Measurements from ENCODE around the gene MSX1.

MSX1 gene

DNA sequence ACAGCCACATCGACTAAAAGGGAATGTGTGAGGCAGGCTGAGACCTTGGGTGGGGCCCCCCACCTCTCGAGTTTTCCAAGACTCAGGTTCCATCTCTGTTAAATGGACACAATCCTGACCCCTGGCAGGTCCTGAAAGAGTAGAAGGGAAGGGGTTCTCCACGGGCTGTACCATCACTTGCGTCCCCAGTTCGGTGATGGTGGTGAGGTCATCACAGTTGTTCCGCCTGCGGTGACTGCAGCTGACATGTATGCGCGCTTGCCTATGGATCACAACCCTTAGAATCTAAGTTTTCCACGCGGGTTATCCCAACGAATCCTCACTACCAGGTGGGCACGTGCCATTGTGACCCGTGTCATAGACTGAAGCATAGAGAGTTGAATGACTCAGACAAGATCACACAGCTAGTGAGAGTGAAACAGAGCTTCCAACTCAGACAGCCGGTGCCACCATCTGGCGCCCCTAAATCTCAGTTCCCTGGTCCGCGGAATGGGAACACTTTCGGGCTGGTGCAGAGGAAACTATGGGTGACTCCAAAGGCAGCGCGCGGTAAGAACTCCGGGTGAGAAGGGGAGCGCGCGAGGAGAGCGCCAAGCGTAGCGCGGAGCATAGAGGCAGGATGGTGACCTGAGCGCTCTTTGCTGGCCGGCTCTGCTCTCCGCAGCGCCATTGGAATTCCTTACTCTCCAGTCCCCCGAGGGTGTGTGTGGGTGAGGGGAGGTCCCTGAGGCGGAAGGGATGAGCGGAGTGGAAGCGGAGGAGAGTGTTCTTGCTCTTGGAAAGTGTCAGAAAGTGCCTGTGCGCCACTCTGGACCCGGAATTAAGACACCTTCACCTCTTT, 10.5 kb downstream of the MSX1 start:
- no peak for DNase-seq (ENCODE audit: low read depth)

DNA sequence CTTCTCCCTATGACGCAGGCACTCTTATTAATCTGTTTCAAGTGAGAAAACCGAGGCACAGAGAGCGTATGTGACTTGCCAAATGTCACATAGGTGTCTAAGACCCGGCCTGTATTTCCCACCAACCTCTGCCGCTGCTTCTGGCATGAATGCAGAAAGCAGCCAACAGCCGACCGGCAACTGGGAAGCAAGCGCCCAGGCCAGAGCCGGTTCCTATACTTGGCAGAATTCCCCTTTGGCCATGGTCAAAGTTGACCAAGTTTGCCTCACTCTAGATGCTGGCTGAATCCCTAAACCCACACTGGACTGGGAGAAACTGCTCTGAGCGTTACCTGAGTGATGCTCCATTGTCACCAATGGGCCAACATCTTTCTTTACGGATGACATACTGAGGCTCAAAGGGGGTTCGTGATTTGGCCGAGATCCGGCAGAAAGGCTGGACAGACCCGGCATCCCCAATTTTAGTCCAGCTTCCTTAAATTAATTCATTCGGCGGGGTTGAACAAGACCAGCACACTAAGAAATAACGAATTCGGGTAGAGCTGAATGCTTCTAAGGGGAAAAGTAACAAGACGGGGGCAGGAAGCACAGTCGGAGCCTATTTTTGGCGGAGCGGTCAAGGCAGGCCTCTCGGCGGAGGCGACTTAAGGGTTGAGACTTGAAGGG, 11.2 kb downstream of the MSX1 start:
- DNase-seq (ENCODE audit: low read depth) = no peak

DNA sequence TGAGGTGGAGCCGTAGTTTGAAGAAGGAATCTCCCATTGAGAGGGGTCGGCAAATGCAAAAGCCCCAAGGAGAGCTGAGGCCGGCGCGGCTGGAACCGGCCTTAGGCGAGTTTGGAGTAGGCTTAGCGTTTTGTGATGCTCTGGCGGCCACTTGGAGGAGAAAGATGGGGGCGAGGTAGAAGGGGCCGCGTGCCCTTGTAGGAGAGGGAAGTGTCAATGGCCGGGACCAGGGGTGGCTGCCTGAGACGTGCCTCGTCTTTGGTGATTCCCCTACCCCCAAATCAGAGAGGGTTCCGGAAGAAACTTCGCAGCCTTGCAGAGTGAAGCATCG, 11.7 kb downstream of the MSX1 start:
- no peak for DNase-seq (ENCODE audit: low read depth)

DNA sequence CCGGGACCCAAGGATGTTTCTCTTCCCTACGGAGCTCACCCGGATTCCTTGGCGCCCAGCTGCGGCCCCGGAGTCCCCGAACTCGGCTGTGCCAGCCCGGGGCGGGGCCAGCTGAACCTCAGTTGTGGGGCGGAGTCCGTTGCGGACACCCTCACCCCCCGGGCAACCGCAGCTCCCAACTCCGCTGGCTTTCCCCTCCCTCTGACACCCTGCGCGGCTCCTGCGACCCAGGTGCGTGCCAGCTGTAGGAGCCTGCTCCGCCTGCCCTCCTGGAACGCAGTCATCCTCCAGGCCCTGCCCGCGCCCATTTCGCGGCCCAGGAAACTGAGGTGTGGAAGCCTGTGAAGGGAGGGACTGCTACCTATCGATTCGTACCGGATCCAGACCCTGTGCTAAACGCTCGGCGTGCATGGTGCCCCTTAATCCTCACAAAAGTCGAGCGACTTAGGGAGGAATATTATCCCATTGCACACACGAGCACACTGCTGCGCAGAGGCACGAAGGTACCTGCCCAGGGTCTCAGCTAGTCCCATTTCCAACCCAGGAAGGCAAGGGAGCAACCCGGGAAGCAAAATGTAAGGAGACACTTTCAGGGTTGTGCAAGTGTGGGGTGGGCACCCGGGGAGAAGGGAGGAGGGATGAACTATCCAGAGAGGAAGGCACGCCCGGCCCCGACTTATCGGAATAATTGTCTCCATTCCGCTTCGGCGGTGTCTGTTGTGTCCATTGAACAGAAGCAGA, 12.3 kb downstream of the MSX1 start:
- DNase-seq (ENCODE audit: low read depth) = no peak

DNA sequence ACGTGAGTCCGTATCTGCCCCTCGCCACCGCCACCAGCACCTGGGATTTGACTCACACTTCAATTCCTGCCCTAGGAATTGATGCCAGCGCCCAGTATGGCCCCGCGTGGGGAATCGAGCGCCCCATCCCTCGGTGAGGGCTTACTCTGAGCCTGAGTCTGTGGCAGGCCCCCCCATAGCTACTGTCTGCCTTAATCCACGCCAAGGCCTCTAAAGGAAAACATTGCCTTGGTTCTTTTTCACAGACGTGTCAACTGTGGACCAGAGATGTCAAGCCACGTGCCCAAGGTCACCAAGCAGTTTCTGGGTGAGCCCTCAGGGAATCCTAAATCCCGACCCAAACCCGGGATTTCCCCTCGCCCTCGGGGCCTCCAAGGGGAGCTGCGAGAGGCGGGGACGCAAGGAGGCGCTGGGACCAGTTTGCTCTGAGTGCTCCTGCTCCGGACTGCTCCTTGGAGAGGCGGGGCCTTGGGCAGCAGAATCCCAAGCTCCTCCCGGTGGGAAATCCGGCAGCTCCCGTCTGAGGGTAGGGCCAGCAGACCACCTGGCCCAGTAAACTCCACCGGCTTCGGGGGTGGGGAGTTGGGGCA, 12.9 kb downstream of the MSX1 start:
- DNase-seq (ENCODE audit: low read depth) = no peak

DNA sequence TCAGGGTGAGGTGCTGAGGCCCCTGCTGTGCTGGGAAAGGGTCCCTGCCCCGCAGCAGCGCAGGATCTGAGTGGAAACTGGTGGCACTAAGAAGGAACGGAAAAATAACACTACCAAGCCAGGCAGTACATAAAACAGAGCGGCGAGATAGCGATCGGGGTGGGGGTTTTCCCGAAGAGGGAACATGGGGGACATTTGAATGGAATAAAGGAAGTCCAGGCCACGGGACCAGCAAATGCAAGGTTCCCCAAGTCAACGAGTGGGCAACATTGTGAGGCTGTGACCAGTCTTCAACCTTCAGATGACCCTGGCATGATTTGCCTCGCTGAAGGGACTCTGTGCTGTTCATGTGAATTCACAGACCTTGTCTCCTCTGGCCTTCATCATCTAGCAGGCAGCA, 13.7 kb downstream of the MSX1 start:
- no peak for DNase-seq (ENCODE audit: low read depth)

DNA sequence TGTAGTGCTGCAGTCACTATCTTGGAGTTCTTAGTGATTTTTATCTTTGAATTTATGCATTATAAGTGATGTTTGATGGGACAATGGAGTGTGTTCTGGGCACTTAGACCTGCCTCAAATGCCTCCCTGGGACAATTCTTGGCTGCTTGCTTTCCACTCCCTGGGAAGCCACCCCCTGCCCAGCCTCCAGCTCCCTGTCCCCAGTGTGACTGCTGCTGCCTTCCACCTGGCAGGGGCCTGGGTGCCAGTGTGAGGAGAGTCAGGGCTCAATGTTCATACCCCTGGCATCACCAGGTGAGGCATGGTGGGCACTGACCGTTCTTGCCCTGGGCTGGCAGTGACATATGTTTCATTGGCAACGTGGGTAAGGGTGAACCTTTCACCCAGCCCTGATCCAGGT, 14.8 kb downstream of the MSX1 start:
- no peak for DNase-seq (ENCODE audit: low read depth)

DNA sequence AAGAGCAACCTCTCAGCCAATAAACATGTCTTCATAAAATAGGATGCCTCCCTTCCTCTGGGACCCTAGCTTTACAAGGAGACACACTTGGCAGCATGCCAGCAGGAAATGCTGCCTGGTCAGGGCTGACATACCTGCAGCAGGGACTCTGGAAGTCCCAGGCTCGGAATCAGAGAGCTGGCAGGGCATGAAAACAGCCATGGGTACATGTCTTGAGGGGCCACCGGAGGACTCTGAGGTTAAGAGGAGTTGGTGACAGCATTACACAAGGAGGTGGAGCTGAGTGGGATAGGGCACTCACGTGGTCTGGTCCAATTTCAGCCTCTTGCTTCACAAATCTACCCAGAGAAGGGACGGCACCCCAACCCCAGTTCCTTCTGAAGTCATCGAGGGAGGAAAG, 15.7 kb downstream of the MSX1 start:
- DNase-seq (ENCODE audit: low read depth) = no peak

DNA sequence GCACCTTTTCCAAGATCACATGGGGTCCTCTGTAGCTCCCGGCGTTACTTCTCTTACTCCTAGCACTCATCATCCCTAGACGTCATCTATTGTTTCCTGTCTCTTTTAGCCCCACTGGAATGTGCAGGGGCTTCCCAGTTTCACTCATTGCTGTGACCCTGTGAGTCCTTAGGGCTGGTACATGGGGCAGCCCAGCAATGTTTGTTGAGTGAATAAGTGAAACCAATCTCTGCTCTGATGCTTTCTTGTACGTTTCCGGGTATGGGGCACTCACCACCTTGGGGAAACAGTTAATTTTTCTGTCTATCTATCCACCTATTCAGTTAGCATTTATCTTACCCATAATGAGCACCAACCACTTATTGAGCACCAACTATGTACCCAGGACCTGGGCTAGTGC, 16.1 kb downstream of the MSX1 start:
- no peak for DNase-seq (ENCODE audit: low read depth)

DNA sequence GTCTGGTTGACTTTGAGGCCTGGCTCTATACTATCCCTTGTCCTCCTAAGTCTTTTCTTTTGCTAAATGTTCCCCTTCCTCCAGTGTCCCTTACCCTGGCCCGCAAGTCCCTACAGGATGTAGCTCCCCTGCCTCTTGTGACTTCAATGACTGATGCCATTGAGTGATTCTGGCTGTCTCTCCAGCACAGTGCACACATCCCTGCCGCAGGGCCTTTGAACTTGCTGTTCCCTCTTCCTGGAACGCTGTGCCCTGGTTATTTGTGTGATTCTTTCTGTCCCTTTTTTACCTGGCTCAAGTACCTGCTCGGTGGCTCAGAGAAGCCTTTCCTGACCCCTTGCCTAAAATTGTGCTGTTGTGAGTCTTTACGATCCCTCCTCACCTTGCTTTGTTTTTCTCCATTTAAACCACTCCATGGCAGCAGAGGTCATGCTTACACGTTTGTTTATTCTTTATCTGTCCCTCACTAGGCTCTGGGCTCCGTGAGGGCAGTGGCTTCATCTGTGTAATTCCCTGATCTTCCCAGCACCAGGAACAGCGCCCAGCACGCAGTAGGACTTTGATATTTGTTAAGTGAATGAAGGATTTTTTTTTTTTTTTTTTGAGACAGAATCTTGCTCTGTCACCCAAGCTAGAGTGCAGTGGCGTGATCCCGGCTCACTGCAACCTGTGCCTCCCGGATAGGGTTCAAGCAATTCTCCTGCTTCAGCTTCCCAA, 17.6 kb downstream of the MSX1 start:
- no peak for DNase-seq (ENCODE audit: low read depth)

DNA sequence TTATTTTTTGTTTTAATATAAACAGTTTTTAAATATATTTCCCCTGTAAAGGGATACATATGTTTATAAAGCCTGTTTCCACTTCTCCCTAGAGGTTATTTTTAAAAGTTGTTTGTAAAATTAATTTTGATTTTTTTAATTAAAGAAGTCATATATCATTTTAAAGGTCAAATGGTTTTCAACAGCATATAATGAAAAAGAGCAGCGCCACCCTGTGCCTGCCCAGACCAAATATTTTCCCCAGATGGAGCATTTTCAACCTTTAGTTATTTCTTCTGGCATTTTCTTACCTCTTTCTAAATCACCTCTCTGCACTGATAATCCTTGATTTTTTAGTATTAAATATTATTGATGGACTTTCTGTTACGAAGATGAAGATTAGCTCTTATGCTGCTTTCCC, 21.0 kb downstream of the MSX1 start:
- no peak for DNase-seq (ENCODE audit: low read depth)

DNA sequence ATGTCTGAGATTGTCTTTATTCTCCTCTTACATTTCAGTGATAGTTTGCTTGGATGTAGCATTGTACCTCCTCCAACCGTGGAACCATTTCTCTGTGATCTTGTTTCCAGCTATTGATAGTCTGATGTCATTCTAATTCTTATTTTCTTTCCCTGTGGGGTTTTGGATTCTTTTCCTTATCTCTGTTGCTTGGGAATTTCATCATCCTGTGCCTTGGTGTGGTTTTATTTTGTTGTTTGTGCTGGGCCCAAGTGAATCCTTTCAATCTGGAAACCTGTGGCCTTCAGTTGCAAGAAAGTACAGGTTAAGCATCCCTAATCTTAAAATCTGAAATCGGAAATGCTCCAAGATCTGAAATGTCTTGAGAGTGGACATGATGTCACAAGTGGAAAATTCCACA, 22.0 kb downstream of the MSX1 start:
- no peak for DNase-seq (ENCODE audit: low read depth)

DNA sequence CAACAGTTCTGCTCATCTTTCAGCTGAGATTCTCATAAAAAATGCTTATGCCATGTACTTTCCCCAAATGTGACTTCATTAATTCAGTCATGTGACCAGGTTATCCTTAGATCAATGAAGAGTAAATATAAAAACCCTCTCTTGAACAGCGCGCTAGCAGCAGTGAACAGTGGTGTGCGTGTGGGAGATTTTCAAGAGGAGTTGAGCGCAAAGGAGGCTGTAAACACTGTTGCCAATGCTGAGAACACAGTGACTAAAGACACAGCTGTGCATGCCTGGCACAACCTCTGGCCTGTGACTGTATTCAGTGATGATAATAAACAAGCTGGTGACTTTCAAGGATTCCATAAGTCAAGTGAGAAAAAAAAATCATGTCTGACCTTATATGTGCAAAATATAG, 25.1 kb downstream of the MSX1 start:
- DNase-seq (ENCODE audit: low read depth) = no peak

DNA sequence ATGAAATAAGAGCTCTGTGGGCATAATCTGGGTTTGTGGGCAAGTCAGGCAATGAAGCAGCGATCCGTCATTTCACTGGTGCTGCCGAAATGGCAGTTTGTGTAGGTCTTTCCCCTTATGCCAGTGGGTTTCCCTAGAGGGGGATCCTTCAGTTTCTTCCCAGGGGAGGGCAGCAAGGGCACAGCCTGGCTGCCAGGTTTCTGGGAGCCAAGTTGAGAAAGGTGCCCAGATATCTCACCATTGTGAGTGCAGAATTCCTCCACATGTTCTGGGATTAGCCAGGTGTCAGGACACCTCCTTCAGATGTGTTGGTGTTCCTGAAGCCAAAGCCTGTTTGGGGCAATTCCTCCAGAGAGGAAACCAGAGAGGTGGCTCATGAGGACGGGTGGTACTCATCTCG, 28.0 kb downstream of the MSX1 start:
- DNase-seq (ENCODE audit: low read depth) = no peak

DNA sequence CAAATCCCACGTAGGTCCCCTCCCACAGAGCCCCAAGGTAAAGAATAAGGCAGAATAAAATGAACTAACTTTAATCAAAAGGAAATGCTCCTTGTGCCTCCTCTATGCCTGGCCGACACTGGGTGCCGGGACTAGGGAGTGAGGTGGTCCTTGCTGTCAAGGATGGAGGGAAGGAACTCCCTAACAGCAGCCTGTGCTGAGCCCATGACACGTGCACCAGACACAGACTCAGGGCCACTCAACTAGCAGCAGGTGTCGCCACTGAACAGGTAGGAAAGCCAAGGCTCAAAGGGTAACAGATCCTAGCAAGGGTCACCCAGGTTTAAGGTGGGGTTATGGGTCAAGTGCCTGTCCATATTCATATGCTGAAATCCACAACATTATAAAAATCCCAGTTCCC, 29.2 kb downstream of the MSX1 start:
- DNase-seq (ENCODE audit: low read depth) = no peak

DNA sequence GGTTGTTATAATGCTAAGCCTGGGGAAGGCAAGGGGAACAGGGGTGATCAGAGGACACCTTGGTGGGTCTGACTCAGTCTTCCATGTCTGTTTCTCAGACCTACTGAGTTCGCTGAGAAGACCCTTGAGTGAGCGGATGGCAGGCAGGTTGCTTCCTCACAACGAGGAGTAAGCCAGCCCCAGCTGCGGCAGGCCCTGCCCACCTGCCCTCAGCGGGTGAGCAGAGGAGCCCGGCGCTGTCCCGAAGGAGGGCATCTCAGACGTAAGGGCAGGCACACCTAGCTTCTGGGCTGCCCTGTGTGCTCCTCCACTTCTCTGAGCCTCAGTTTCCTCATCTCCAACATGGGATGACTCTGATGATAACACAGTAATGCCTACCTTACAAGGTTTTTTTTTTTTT, 30.3 kb downstream of the MSX1 start:
- DNase-seq (ENCODE audit: low read depth) = no peak

DNA sequence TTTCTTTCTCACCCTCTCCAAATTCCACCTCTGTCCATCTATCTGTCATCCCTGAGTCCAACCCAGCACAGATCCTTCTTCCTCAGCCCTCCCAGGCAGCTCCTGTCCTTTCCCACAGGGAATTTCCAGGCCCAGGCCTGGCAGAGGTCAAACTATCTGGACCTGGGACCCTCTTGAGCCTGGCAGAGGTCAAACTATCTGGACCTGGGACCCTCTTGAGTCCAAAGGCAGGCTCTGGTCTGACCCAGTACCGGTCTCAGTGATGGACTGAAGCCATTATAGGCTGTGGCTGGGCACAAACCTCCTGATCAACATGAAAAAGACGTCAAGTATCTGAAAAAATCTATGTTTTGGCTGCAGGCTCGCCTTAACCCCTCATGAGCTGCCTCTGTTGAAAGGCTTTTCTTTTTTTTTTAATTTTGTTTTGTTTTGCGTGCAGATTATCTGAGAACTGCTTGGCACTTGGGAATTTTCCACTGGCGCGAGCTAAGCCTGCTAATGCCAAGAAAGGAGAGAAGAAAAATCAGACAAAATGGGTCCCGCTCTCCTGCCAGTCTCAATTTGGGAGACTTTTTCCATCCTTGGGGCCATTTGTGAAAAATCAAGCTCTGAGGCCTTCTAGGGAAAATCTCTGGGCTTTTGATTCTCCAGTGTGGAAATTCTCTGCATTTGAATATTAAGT, 31.2 kb downstream of the MSX1 start:
- DNase-seq (ENCODE audit: low read depth) = no peak

DNA sequence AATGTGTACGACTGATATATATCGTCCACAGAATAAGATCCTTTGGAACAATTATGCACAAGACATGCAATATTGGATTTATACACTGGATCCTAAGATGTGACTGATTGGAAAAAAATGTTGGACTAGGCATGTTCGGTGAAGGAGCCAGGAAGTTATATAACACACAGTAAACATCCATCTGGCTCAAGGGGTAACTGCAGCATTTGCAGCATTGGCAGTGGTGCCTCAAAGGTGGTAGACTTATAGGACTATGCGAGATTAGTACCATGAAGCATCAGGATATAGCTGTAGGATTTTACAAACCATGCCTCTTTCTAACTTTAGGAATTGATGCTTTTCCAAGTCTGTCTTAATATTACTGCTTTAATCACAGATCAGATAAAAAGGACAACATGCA, 34.3 kb downstream of the MSX1 start:
- DNase-seq (ENCODE audit: low read depth) = no peak

DNA sequence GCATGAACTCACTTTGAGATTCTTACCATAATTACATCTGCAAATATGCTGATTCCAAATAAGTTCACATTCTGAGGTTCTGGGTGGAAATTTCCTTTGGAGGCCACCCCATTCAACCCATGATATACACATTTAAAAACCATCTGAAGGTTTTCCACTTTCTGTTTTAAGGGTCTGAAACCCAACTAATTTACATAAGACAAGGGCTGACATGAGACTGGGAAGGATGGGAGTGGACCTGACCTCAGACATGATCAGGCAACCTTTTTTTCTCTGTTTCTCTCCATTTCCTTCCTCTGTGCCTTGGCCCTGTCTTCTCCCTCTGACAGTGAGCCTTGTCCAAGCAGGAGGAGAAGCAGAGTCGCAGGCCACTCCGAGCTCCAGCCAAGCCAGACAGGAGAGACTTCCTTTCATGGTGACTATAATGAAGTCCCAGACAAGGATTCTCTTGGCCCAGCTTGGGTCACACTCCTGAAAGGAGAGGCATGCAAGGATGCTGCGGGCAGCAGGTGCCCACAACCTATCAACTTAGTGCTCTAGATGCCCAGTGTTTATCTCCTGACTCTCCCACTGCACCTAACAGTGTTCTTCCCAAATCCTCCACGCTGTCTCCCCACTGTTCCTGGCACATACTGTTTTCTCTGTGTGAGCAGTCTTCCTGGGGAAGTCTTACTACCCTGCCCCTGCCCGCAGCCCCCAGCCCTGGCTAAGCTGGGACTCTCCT, 39.9 kb downstream of the MSX1 start:
- no peak for DNase-seq (ENCODE audit: low read depth)

DNA sequence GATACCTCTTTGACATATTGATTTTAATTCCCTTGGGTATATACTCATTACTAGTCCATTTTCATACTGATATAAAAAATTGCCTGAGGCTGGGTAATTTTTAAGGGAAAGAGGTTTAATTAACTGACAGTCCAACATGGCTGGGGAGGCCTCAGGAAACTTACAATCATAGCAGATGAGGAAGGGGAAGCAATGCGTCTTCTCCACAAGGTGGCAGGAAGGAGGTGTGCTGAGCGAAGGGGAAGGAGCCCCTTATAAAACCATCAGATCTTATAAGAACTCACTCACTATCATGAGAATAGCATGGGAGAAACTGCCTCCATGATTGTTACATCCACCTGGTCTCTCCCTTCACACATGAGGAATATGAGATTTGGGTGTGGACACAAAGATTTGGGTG, 42.4 kb downstream of the MSX1 start:
- DNase-seq (ENCODE audit: low read depth) = no peak

DNA sequence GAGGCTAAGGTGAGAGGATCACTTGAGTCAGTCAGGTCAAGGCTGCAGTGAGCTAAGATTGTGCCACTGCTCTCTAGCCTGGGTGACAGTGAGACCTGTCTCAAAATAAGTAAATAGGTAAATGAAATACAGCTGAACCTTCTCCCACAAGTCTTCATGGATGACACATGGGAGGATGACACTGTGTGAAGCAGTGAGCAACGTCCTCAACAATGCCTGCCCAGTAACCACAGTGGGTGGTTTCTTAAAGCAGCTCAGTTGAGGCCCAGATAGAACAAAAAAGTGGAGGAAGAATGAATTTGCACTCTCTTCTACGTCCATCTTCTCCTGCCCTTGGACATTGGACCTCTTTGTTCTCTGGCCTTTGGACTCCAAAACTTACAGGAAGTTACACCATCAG, 52.7 kb downstream of the MSX1 start:
- DNase-seq (ENCODE audit: low read depth) = no peak
